Tibial nerve (tissue), 3 donors: ENCODE data around the gene SNX9.

Experiments
- CTCF ChIP-seq, 5 experiments: fragments of 200-600 bp in 3 of 5; fragments of 450-650 bp in 2 of 5; sonication (generic) in 3 of 5; IDR thresholded peaks; one replicate each; pipeline ENCODE4 v1.5.1; 2016 to 2019; ENCODE audit warnings: antibody characterized with exemption in 5 of 5, mild to moderate bottlenecking in 3 of 5, moderate library complexity in 2 of 5
- POLR2A ChIP-seq, 2 donors: fragments of 450-650 bp; IDR thresholded peaks; one replicate each; pipeline ENCODE4 v1.6.1; 2017; ENCODE audit warnings: antibody characterized with exemption in 2 of 2, mild to moderate bottlenecking in 2 of 2, moderate library complexity in 2 of 2

DNA sequence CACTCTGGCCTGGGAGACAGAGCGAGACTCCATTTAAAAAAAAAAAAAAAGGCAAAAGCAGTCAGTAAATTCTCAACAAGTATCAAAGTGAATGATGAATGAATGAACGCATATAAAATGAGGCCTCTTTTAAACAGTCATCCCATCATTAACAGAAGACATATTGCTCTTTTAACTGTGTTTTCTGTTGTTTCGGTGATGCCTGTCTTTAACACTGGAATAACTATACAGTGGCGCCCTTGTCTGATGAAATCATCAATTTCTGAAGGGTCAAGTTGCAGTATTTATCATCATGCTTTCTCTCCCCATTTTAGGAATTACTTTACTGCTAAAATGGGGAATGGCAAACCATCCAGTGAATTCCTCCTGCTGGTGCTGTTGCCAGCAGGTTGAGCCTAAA, 45.7 kb upstream of the SNX9 start:
- no peak for TF ChIP-seq CTCF (IDR thresholded peaks at IDR 0.05)
- TF ChIP-seq POLR2A (IDR thresholded peaks at IDR 0.05) = no peak
